Measurements from ENCODE around the gene PSMG1.
A peak's percentile ranks its signal among the peaks of the same experiment; 100 is the strongest.

The PSMG1 gene

DNA sequence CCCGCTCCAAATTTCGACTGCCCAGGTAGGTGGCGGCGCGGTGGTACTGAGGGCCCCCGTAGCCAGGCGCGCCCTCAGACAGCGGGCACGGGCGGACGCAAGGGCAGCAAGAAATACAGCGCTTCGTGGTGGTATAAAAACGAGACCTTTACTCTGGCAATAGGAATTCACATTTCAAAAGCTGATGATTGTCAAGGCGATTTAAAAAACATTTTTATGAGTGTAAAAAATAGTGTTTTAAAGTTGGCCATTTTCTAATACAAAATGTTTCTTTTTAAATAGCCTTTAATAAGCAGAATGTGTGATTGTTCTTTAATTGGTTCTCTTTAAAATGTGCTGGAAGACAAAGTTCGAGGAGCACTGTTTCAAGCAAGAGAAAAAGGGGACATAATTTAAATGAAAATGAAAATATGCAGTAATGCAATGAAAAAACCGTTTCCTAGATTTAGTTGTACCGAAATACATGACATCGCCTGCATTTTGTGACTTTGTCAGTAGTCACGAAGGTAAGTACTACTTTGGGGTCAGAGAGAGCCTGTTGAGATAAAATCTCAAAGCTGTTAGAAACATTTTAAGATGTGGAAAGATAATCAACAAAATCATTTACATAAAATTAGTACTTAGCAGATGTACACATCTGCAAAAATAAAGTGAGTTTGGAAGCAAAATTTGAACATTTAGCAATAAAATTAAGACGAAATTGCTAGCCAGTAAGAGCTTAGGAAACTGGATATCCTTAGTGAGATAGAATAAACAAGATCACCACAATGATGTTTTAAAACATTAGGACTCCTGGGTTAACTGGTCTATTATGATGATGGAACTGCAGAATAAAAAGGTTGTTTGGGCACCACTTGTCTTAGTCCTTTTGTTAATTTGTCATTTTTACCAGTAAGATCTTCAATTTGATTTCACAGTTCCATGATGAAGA lies 1.1 kb upstream of the PSMG1 start:
- in situ Hi-C loops (cut with MboI; ENCODE audit: low sequenced_read_pairs, unreplicated experiment), result loop anchor here (25.0 kb wide), 1 partner anchor 203 kb away; a partner anchor contains a TSS
- DNase-seq (ENCODE audit: low spot score), result no peak
- TF ChIP-seq CTCF (IDR thresholded peaks at IDR 0.05; ENCODE audit: borderline replicate concordance, control extremely low read depth, extremely low read depth, insufficient read depth, missing control alignments), result no peak

DNA sequence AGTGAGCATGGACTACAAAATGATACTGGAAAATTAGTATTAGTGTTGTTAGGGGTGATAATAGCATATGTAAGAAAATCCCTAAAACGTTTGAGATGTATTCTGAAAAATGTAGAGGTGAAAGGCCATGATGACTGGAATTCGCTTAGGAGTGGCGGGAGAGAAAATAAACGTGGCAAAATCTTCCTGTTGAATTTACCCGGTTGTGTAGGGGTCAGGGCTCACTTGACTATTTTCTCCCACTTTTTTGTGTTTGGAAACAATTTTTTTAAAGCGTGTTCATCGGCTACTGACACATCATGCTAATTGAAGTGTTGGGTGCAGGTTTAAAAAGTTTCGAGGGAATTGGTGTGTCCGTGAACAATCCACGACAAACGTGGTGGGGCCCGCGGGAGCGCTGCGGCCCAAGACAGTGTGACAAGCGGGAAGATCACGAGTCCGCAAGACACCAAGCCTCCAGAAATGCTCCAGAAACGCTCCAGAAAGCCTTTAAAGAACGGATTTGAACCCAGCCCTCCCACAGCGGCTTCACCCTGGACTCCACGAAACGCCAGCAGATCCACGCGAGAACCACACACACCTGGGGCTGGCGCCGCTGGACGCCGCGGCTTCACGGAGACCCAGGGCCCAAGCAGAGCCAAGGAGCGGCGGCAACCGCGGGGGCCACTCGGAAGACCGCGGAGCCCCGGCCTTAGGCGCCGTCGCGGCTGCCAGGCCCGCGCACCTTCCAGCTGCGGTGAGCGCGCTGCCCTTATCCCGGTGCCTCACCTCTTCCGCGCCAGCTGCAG lies 573 bp downstream of the PSMG1 start:
- peak; percentile 25 for DNase-seq (ENCODE audit: low spot score)
- in situ Hi-C loops (cut with MboI; ENCODE audit: low sequenced_read_pairs, unreplicated experiment), result loop anchor here (25.0 kb wide), 1 partner anchor 205 kb away; a partner anchor contains a TSS
- no peak for TF ChIP-seq CTCF (IDR thresholded peaks at IDR 0.05; ENCODE audit: borderline replicate concordance, control extremely low read depth, extremely low read depth, insufficient read depth, missing control alignments)

DNA sequence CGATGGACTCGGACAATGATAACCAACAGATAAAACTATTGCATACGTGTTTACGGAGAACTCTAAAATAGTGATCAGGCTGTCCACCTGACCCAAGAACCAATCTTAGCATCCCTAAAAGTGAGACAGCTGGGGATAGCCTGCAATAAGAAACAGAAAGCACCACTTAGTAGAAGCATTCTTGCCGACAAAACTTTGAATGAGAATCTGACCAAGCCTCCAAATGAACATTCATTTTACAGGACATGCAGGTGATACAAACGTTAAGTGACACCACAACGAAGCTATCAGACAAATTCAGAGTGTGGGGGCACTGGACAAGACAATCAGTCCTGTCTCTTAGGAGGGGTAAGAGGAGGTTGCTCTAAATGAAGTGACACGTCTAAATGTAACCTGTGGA lies 1.2 kb downstream of the PSMG1 start:
- TF ChIP-seq CTCF (IDR thresholded peaks at IDR 0.05; ENCODE audit: borderline replicate concordance, control extremely low read depth, extremely low read depth, insufficient read depth, missing control alignments), result no peak
- no peak for DNase-seq (ENCODE audit: low spot score)
- in situ Hi-C loops (cut with MboI; ENCODE audit: low sequenced_read_pairs, unreplicated experiment), result loop anchor here (25.0 kb wide), 1 partner anchor 205 kb away; a partner anchor contains a TSS

GRCh38 chr21:39181205-39181818 lies 1.9 kb downstream of the PSMG1 start:
- in situ Hi-C loops (cut with MboI; ENCODE audit: low sequenced_read_pairs, unreplicated experiment), result loop anchor here (25.0 kb wide), 1 partner anchor 206 kb away; a partner anchor contains a TSS
- no peak for TF ChIP-seq CTCF (IDR thresholded peaks at IDR 0.05; ENCODE audit: borderline replicate concordance, control extremely low read depth, extremely low read depth, insufficient read depth, missing control alignments)
- DNase-seq (ENCODE audit: low spot score), result no peak

GRCh38 chr21:39180429-39181019 lies 2.7 kb downstream of the PSMG1 start:
- in situ Hi-C loops (cut with MboI; ENCODE audit: low sequenced_read_pairs, unreplicated experiment), result loop anchor here (25.0 kb wide), 1 partner anchor 207 kb away; a partner anchor contains a TSS
- no peak for TF ChIP-seq CTCF (IDR thresholded peaks at IDR 0.05; ENCODE audit: borderline replicate concordance, control extremely low read depth, extremely low read depth, insufficient read depth, missing control alignments)
- DNase-seq (ENCODE audit: low spot score), result no peak

DNA sequence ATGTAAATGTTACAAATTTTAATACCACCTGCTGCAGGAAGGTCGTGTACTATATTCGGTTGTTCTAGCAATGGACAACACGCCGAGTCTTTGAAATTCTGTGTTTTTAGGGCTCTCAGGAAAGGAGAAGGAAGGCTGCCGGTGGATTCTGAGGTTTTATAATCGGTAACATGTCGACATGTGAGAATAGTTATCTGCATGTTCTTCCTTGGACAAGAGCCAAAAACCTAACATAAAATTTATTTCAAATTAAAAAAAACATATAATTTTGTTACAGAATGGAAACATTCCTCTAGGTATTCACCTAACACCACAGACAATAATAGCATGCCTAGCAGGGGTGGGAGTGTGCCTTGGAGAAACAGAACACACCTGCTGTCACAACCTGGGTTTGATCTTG lies 4.8 kb downstream of the PSMG1 start:
- in situ Hi-C loops (cut with MboI; ENCODE audit: low sequenced_read_pairs, unreplicated experiment), result loop anchor here (25.0 kb wide), 1 partner anchor 209 kb away; a partner anchor contains a TSS
- no peak for TF ChIP-seq CTCF (IDR thresholded peaks at IDR 0.05; ENCODE audit: borderline replicate concordance, control extremely low read depth, extremely low read depth, insufficient read depth, missing control alignments)
- no peak for DNase-seq (ENCODE audit: low spot score)
